GM12873 (cell line): ENCODE measurements around the gene CABP7.
A peak's percentile ranks its signal among the peaks of the same experiment; 100 is the strongest.

ENCODE experiments used
- TF ChIP-seq, protein P1 (sequence below): IDR thresholded peaks from 2 replicates; pipeline ENCODE4 v1.5.1; 2012; ENCODE audit warnings: low read depth, mild to moderate bottlenecking, moderate library complexity, low read length, control low read depth; ENCODE audit not compliant: insufficient read depth; ENCODE audit errors: missing control alignments

Gene CABP7

DNA sequence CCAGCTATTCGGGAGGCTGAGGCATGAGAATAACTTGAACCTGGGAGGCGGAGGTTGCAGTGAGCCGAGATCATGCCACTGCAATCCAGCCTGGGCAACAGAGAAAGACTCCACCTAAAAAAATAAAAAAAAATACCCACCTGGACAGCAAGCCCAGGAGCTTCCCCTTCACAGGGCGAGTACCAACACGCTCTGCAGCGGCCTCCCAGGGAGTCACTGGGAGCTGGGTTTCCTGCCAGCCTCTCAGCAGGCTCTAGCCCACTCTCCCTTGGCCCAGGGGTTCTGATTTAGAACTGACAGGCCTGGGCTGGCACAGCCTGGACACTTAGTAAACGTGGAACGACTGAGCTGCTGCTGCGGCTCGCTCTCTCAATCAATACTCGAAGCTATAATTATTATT, 2.0 kb upstream of the CABP7 start:
- TF ChIP-seq, protein P1, sequence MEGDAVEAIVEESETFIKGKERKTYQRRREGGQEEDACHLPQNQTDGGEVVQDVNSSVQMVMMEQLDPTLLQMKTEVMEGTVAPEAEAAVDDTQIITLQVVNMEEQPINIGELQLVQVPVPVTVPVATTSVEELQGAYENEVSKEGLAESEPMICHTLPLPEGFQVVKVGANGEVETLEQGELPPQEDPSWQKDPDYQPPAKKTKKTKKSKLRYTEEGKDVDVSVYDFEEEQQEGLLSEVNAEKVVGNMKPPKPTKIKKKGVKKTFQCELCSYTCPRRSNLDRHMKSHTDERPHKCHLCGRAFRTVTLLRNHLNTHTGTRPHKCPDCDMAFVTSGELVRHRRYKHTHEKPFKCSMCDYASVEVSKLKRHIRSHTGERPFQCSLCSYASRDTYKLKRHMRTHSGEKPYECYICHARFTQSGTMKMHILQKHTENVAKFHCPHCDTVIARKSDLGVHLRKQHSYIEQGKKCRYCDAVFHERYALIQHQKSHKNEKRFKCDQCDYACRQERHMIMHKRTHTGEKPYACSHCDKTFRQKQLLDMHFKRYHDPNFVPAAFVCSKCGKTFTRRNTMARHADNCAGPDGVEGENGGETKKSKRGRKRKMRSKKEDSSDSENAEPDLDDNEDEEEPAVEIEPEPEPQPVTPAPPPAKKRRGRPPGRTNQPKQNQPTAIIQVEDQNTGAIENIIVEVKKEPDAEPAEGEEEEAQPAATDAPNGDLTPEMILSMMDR = no peak

DNA sequence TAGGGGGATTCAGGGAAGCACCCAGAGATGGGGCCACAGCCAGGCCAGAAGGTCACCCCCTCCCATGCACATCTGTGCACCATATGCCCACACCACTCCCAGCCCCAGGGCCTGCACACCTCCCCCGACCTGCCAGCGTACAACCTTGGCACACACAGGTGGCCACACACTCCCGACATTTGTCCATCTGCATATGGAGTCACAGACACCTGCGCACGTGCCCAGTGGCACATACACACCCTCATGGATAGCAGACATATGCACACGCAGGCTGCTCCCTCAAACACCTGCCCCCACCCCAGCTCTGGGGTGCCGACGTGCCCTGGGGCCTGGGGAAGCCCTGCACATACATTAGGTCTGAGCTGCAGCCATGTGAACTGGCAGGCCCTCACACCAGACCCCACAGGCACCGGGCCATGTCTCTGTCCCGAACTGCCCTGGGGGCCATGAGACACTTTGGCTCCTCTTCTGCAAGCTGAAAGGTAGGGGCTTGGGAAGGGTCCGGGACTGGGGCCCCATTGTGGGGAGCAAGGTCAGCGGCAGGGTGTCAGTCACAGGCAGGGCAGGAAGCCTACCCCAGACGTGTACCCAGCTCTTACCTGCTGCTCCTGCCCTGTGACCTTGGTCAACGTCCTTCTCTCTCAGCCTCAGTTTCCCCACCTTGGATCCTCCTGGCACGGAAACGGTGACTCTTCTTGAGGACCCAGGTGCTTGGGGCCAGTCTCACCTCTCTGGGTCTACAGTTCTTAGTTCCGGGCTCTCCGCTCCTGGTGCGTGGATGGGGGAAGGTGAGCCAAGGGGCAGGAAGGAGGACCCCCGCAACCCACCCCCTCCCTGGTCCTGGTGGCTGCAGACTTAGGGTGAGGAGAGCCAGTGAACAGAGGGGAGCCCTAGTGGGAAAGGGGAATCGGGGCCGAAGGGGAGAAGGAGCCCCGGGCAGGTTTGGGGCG, 579 bp upstream of the CABP7 start:
- TF ChIP-seq, protein P1 = no peak

DNA sequence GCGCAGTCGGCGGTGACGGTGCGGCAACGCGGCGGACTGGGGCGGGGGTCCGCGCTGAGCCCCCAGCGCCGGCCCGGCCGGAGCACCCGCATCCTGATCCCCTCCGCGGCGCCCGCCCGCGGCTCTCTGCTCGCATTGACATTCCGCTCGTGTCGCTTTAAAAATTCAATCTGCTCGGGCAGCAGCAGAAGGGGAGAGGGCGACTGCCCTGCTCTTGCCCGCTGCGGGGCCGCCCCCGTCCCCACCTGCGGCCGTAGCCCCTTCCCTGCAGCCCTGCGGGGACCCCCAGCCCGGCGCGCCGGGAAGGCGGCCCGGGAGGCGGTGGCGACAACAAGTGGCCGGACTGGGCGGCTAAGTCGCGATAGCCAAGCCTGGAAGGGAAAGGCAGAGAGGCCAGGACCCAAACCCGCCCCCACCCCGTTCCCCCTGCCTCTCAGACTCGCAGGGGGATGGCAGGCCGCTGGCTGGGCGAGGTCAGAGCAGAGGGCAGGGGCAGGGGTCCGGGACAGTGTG, 1.1 kb downstream of the CABP7 start:
- TF ChIP-seq, protein P1 = no peak

DNA sequence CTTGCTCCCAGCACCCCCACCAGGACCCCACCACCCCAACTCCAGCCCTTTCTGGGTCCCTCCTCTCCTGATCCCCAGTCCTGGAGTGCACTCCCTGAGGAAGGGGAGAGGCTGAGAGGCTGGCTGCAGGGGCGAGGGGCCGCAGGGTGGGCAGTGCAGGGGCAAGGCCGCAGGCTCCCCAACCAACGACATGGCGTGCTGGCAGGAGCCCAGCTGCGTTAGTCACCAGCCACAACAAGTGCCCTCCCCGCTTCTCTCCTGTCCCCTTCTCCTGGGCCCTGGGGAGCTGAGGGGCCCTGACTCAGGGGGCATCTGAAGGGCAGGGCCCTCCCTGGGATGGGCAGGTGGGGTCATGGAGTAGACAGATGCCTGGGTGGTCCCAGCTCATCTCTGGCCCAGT, 2.3 kb downstream of the CABP7 start:
- TF ChIP-seq, protein P1 = no peak

DNA sequence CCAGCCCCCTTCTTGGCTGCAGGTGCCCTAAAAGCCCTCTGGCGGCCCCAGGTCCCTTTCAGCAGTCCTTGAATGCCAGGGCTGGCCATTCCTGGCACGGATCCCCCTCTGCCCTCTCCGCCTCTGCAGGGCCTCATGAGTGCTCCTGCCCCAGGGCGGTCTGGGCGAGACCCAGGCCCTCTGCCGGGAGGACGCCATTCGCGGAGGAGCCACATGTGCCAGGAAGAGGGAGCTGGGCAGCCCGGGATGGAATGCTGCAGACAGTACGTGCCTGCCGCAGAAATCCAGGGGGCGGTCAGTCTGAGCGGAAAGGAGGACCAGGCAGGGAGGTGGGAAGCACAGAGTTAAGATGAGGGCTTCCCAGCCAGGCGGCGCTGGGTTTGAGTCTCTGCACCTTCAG, 2.8 kb downstream of the CABP7 start:
- TF ChIP-seq, protein P1 = no peak

DNA sequence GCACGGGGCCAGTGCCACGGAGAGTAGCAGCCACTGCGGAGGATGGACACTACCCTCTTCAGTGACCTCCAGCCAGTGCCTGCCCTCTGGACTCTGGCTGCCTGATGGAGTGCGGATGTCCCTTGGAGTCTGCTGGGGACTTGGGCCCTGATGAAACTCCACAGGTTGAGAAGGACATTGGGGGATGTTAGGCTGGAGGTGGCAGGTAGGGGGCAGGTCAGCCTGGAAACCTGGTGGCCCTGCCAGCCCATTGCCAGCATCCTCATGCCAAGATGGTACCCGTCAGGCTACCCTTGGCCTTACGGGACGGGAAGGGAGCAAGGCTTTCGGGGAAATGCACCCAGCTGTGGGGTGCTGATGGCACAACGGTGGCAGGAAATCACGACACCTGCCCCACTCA, 4.0 kb downstream of the CABP7 start:
- TF ChIP-seq, protein P1 = peak; percentile 20

DNA sequence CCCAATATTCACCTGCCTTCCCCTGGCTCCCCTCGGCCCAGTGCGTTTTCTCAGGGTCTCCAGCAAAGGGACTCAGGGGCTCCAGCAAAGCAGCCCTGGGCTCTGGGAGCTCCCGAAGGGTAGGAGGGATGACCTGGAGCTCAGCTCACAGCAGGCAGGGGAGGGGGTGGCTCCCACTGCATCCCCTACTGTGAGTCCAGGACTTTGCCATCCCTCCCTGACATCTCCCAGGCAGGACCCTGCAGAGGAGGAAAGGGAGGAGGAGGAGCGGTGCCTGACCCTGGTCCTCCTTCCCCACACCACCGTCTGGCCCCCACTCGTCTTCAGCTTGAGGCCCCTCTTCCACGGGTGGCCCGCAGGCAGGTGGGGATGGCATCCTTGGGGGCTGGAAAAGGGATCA, 5.0 kb downstream of the CABP7 start:
- TF ChIP-seq, protein P1 = no peak
